ENCODE measurements around the gene CACNA1G.

DNA sequence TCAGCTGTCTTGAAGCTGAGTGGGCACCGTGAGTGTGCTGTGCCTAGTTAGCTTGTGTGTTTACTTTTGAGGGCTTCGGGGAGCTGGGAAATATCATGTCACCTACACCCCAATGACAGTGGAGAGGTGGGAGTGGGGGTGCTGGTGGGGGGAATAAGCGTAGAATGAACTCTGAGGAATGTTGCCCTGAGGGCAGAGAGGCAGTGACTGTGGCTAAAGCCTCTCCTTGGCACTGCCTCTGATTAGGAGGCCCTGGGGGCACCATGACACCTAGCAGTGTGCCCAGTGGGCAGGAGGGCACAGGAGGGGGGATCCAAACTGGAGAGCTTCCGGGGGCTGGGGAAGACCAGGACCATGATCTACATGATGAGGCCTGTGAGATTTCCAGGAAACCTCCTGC lies 24.8 kb downstream of the CACNA1G start:
- TF ChIP-seq, protein P1, sequence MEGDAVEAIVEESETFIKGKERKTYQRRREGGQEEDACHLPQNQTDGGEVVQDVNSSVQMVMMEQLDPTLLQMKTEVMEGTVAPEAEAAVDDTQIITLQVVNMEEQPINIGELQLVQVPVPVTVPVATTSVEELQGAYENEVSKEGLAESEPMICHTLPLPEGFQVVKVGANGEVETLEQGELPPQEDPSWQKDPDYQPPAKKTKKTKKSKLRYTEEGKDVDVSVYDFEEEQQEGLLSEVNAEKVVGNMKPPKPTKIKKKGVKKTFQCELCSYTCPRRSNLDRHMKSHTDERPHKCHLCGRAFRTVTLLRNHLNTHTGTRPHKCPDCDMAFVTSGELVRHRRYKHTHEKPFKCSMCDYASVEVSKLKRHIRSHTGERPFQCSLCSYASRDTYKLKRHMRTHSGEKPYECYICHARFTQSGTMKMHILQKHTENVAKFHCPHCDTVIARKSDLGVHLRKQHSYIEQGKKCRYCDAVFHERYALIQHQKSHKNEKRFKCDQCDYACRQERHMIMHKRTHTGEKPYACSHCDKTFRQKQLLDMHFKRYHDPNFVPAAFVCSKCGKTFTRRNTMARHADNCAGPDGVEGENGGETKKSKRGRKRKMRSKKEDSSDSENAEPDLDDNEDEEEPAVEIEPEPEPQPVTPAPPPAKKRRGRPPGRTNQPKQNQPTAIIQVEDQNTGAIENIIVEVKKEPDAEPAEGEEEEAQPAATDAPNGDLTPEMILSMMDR (IDR thresholded peaks at IDR 0.05), result no peak
- TF ChIP-seq EZH2 (IDR thresholded peaks at IDR 0.05) (no peak), EZH2phosphoT487 (IDR thresholded peaks at IDR 0.05) (no peak)
